Hepatocyte (in vitro differentiated cells): Measurements from ENCODE around the gene AMBRA1.

Experiments used
- EZH2 ChIP-seq: fragments of 200-600 bp; sonication (generic); IDR thresholded peaks from 2 replicates; pipeline ENCODE4 v1.6.1; 2016; ENCODE audit warnings: antibody characterized with exemption, mild to moderate bottlenecking, borderline replicate concordance
- EZH2phosphoT487 ChIP-seq: fragments of 200-600 bp; sonication (generic); IDR thresholded peaks from one replicate; pipeline ENCODE4 v1.6.1; 2018; ENCODE audit warnings: antibody characterized with exemption, mild to moderate bottlenecking, low read depth, moderate library complexity; ENCODE audit not compliant: unreplicated experiment, severe bottlenecking
- TF ChIP-seq, protein P1 (sequence below): fragments of 200-600 bp; sonication (generic); IDR thresholded peaks from 2 replicates; pipeline ENCODE4 v1.5.1; 2016; ENCODE audit warnings: antibody characterized with exemption, mild to moderate bottlenecking; ENCODE audit not compliant: poor library complexity

DNA sequence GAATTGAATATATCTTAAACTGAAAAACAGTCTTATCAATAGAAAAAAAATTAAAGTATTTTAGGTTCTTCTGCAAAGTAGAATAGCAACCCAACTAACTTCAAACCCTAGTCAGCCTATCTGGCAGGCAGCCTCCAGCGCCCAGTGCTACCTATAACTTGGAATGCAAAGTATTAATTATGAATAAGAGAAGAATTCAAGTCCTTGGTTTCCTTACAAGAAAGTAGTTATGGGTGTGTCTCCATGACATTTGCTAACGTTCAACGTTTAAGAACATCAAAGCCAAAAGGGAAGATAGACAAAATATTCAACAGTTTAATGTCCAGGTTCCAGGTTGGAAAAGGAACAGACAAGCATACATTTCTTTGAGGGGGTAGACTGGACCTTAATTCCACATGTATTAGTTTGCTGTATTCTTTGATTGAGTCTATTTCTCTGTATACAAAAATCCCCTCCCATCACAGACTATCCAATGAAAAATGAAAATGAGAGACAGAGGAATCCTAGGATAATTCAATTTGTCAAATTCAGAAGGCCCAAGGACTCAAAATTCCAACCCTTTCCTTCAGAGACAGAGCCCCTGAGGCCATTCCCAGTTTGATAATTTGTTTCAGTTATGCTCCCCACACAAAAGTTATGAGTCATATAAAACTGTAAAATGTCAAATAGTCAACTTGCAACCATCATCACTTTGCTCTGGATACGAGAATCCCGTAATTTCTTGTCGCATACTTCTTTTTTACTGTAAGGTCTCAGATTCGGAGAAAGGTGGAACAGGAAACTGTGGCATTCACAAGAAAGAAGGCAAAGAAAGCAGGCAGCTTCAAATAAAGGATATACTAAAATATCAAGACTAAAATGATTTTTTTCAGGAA, 118.5 kb downstream of the AMBRA1 start:
- TF ChIP-seq, protein P1, sequence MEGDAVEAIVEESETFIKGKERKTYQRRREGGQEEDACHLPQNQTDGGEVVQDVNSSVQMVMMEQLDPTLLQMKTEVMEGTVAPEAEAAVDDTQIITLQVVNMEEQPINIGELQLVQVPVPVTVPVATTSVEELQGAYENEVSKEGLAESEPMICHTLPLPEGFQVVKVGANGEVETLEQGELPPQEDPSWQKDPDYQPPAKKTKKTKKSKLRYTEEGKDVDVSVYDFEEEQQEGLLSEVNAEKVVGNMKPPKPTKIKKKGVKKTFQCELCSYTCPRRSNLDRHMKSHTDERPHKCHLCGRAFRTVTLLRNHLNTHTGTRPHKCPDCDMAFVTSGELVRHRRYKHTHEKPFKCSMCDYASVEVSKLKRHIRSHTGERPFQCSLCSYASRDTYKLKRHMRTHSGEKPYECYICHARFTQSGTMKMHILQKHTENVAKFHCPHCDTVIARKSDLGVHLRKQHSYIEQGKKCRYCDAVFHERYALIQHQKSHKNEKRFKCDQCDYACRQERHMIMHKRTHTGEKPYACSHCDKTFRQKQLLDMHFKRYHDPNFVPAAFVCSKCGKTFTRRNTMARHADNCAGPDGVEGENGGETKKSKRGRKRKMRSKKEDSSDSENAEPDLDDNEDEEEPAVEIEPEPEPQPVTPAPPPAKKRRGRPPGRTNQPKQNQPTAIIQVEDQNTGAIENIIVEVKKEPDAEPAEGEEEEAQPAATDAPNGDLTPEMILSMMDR: no peak
- no peak for TF ChIP-seq EZH2phosphoT487
- no peak for TF ChIP-seq EZH2
